HL-60/S4 (cell line): ENCODE results near the gene PTBP1.

ENCODE experiments used
- in situ Hi-C: fragments of 300-500 bp; cut with MboI; formaldehyde crosslinking; loops from 2 replicates; pipeline ENCODE4 v1.14.3; 2022; ENCODE audit warnings: low sequenced_read_pairs

PTBP1 gene

GRCh38 chr19:796692-797527 is at the start of gene PTBP1:
PTBP1 (plus strand) TSS chr19:797452; CDS start chr19:797498, 46 bp downstream.
- in situ Hi-C loops, result no loop called here

GRCh38 chr19:748274-748598 is 49.0 kb upstream of the PTBP1 start:
- in situ Hi-C loops, result no loop called here

DNA sequence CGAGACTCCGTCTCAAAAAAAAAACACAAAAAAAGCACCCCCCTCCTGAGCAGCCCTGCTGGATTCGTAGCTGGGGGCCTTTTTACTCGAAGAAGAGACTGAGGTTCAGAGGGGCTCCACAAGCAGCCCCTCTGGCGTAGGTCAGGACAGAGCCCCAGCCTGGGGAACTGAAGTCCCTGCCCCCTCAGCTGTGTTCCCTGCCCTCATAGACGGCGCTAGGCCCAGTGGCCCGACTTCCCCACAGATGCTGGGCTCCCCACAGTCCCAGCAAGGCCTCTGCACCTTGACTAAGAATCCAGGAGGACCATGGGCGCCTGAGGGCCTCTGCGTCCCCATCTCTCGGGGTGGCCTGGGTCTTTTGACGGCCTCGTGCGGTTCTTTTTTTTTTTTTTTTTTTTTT is 47.4 kb upstream of the PTBP1 start:
- in situ Hi-C loops, result no loop called here

- in situ Hi-C loops, result no loop called here
These were observed 46.4 kb upstream of the PTBP1 start, which contains the start of gene MISP for GRCh38 chr19:750640-751423. MISP (plus strand) TSS chr19:751112; CDS start chr19:756947, 5,835 bp downstream.

DNA sequence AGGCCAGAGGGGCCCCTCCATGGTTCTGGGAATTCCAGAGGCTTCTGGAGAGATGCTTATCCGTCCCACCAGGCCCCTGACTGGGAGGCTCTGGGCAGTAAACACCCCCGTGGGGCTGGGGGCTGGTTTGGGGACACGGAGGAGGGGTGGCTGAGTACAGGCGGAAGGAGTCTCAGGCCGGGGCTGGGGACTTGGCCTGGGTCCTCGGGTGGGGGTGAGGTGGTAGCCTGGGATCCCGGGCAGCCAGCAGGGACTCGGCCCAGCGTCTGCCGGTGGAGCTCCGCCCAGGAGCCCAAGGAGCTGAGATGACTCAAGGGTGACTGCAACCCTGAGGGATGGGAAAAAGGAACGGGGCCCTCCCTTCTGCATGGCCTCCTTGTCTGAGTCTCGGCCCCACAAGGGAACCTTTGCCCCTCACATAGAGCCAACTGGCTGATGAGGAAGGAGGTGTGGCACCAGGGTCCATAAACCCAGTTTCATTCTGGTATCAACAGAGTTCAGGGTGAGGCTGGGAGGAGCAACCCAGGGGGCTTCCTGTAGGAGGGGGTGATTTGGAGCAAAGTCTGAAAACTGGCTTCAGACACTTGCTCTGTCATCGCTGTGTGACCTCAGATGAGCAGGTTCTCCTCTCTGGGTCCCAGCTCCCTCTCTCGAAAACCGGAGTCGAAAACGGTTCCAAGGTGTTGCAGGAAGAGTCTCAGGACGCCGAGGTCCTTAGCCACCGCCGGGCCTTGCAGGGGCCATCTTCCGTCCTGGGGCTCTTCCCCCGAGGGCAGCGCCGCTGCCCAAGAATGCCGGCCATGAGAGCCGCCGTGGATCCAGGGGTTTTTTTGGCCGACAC is 45.5 kb upstream of the PTBP1 start:
- in situ Hi-C loops, result no loop called here

DNA sequence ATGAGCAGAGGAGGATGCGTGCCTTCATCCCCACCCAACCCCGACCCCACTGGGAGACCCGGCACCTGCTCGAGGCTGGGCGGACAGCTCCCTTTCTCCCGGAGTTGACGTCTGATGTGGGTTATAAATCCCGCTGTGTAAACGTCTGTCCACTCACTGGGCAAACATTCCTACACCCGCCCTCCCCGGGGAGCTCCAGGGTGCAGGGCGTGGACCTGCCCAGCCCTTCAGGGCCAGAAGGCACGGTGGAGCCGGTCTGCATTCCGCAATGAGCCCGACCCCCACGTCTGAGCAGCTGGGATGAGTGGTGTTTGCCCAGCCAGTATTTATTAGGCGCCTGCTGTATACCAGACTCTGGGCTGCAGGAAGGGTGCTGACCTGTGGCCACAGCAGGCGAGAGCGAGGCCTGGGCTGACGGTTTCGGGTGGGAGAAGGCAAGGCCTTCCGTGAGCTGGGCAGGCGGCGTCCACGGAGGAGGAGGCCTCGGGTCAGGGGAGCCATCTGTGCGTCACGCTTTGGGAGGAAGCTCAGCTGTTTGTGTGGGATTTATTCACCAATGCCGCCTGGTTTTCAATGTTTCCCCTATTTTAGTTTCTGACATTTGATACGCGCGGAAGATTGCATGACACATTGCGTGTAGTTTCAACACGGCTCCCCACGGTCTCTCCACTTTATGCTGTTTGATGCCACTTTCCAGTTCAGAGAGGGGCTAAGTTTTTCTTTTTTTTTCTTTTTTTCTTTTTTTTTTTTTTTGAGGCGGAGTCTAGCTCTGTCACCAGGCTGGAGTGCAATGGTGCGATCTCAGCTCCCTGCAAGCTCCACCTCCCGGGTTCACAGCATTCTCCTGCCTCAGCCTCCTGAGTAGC is 44.4 kb upstream of the PTBP1 start:
- in situ Hi-C loops, result no loop called here

DNA sequence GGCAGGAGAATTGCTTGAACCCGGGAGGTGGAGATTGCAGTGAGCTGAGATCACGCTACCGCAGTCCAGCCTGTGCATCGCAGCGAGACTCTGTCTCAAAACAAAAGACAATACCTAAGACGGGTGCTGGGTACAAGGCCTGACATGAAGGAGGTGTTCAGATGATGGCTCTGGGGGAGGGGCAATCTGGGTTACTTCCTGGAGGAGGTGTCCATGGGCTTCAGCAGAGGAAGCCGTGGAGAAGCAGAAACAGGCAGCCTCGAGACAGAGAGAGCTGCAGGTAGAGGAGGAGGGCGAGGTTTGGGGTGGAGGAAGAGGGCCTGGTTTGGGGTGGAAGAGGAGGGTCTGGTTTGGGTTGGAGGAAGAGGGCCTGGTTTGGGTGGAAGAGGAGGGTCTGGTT is 42.7 kb upstream of the PTBP1 start:
- in situ Hi-C loops, result no loop called here

- in situ Hi-C loops, result no loop called here
These were observed 42.2 kb upstream of the PTBP1 start for GRCh38 chr19:755063-755462.

DNA sequence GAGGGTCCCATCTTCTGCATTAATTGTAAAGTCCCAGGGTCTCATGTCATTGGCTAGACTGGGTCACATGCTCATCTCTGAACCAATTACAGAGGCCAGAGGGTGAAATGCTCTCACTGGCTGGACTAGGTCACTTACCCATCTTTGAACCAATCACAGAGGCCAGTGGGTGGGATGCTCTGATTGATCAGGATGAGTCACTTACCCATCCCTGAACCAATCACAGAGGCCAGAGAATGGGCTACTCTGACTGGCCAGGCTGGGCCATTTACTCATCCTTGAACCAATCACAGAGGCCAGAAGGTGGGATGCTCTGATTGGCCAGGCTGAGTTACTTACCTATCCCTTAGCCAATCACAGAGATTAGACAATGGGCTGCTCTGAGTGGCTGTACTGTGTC is 41.0 kb upstream of the PTBP1 start:
- in situ Hi-C loops, result no loop called here

DNA sequence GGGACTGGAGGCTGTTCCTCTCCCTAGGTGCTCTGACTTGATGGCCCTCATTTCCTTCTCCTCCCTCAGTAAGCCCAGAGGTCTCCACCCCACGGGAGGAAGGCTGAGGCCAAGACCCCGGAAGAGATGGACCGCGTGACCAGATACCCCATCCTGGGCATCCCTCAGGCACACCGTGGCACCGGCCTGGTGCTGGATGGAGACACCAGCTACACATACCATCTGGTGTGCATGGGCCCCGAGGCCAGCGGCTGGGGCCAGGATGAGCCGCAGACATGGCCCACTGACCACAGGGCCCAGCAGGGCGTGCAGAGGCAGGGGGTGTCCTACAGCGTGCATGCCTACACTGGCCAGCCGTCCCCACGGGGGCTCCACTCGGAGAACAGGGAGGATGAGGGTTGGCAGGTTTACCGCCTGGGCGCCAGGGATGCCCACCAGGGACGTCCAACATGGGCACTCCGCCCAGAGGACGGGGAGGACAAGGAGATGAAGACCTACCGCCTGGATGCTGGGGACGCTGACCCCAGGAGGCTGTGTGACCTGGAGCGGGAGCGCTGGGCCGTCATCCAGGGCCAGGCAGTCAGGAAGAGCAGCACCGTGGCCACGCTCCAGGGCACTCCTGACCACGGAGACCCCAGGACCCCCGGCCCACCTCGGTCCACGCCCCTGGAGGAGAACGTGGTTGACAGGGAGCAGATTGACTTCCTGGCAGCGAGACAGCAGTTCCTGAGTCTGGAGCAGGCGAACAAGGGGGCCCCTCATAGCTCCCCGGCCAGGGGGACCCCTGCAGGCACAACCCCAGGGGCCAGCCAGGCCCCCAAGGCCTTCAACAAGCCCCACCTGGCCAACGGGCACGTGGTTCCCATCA is 40.2 kb upstream of the PTBP1 start:
- in situ Hi-C loops, result no loop called here

- in situ Hi-C loops, result no loop called here
These were observed 39.2 kb upstream of the PTBP1 start for GRCh38 chr19:757811-758668.

DNA sequence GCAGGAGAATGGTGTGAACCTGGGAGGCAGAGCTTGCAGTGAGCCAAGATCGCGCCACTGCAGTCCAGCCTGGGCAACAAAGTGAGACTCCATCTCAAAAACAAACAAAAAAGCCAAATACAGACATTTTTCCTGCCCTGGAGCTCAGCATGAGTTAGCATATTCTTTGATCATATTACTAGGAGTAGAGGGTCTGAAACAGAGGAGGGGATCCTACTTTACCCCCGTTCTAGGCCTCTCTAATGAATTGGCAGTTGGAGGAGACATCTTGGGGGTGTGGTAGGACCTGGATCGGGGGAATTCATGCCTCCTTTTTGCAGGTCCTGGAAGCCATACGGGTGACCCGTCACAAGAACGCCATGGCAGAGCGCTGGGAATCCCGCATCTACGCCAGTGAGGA is 34.1 kb upstream of the PTBP1 start:
- in situ Hi-C loops, result no loop called here

GRCh38 chr19:763869-764268 is 33.4 kb upstream of the PTBP1 start:
- in situ Hi-C loops, result no loop called here

DNA sequence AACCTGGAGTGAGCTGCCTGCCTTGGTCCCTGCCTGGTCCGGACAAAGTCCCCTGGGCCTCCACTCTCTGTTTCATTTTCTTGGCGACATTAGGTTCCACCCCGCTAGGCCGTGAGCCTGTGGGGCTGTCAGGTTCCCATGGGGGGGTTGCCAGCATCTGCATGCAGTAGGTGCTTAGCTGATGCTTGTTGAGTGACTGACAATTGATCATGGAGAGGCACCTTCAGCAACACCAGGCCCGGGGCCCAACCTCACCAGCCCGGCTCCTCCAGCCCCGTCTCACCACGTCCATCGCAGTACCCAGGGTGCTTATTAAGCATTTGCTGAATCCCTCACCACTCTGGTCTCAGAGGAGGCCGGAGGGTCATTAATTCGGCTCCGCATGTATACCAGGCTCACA is 33.0 kb upstream of the PTBP1 start:
- in situ Hi-C loops, result no loop called here

- in situ Hi-C loops, result no loop called here
These were observed 32.0 kb upstream of the PTBP1 start for GRCh38 chr19:765179-765738.

DNA sequence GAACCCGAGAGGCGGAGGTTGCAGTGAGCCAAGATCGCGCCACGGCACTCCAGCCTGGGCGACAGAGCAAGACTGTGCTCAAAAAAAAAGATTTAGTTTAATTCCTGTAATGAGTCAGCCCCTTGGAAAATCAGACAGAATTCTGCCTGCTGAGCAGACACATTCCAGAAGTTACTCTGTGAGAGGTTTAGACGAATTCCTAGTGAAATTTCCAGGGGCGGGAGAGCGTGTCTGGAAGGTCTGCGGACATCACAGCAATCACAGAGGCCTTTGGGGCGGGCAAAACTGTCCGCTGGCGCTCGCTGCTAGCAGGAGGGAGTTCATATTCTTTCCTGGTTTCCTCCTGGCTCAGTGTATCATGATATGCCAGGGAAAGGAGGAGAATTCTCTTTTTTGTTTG is 28.8 kb upstream of the PTBP1 start:
- in situ Hi-C loops, result no loop called here

DNA sequence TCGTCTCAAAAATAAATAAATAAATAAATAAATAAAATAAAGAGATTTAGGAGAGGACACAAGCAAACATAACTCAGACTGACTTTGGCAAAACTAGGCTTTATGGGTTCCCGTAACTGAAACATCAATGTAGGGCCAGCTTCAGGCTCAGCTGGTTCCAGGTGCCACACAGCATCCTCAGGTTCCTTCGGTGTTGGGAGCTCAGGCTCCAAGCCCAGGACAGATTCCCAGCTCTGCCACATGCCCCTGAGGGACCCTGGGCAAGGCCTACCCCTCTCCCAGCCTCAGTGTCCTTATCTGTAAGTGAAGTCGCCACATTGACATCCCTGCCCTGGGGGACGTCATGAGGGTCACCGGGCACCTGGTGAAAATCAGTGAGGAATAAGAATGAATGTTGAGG is 27.6 kb upstream of the PTBP1 start:
- in situ Hi-C loops, result loop anchor here (5.0 to 10.0 kb wide), 2 partner anchors 153 to 215 kb away; partner anchors contain the start of gene WDR18

DNA sequence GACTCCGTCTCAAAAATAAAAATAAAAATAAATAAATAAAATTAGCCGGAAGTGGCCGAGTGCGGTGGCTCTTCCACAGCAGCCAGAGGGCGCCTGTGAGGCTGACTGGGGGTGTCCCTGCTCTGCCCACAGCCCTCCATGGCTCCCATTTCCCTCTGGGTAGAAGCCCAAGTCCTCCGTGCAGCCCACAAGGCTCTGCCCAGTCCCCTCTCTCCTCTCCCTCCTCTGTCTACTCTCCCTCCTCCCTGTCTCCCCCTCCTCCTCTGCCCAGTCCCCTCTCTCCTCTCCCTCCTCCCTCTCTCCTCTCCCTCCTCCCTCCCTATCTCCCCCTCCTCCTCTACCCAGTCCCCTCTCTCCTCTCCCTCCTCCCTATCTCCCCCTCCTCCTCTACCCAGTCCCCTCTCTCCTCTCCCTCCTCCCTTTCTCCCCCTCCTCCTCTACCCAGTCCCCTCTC is 25.9 kb upstream of the PTBP1 start:
- in situ Hi-C loops, result loop anchor here (5.0 to 10.0 kb wide), 2 partner anchors 151 to 213 kb away; partner anchors contain the start of gene WDR18
